ENCODE measurements around the gene TSC22D1. TPM values are rescaled to one million over a fixed set of nuclear protein-coding genes. Genes with fewer than 3 reads are reported as not detected.

Gene TSC22D1
- total and polyA plus RNA-seq, 12 donors: 28.5 to 113 (median 59.8) TPM

DNA sequence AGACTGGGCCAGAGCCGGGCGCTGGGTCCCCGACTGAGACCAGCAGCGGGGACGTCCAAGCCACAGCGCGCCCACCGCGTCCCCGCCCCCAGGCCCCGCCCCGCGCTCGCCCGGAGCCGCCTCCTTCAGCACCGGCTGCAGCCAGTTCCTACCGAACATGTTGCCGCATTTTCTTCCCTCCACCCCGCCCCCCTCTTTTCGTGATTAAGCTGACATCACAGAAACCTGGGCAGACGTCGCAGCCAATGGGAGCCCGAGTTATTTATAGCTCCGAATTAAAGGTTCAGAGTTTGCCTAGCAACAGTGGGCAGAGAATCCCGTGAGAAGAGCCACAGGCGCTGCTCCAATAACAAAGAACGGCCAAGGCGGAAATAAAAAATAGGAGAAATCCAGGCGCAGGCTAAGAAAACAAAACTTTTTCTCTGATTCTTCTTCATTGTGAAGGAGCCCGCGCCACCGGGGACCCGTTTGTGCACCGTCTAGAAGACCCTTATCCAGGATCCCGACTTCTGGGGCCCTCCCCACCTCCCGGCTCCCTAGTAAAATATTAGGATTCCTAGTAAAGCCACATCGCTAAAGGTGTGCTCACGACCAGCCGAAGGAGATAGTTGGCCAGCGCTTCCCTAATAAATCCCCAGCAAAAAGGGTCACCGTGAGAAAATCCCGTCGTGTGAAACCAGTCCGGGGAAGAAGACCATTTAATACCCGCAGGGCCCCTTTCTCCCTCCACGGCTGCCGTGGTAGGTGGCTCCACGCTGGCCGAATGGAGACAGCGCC, 140.8 kb downstream of the TSC22D1 start:
- WGBS, 4 donors: 0 to 1% (median 1%) methylated on average over 31 to 51 of the region's 51 CpGs
- no peaks in the 10 kb centered on the region for H3K27me3 ChIP-seq
- intact Hi-C loops (cut with DNase I): loop anchor here (5.0 to 10.0 kb wide), 5 partner anchors 191 to 388 kb away; no protein-coding TSS in a partner anchor
- H3K9me3 ChIP-seq (replicated peaks in 1 of 3): no peaks in the 10 kb centered on the region
- peak; percentile 66 to 90 for TF ChIP-seq POLR2A (IDR thresholded peaks at IDR 0.05)
- TF ChIP-seq, protein P1, sequence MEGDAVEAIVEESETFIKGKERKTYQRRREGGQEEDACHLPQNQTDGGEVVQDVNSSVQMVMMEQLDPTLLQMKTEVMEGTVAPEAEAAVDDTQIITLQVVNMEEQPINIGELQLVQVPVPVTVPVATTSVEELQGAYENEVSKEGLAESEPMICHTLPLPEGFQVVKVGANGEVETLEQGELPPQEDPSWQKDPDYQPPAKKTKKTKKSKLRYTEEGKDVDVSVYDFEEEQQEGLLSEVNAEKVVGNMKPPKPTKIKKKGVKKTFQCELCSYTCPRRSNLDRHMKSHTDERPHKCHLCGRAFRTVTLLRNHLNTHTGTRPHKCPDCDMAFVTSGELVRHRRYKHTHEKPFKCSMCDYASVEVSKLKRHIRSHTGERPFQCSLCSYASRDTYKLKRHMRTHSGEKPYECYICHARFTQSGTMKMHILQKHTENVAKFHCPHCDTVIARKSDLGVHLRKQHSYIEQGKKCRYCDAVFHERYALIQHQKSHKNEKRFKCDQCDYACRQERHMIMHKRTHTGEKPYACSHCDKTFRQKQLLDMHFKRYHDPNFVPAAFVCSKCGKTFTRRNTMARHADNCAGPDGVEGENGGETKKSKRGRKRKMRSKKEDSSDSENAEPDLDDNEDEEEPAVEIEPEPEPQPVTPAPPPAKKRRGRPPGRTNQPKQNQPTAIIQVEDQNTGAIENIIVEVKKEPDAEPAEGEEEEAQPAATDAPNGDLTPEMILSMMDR (IDR thresholded peaks at IDR 0.05): peak in 1 of 6 experiments; percentile 14
- peak overlapping the region; percentile 18 to 75 (median 44) for H3K4me3 ChIP-seq
- peaks cover 0 to 19% of the 10 kb centered on the region in 2 donors for H3K36me3 ChIP-seq (replicated peaks in 1 of 2)
- H3K4me1 ChIP-seq (replicated peaks in 1 of 2): peaks cover 4 to 37% of the 10 kb centered on the region in 2 donors
- H3K27ac ChIP-seq: peak overlapping the region; percentile 72 to 96 (median 88)
- DNase-seq: peak; percentile 98 to 100 (median 99)

DNA sequence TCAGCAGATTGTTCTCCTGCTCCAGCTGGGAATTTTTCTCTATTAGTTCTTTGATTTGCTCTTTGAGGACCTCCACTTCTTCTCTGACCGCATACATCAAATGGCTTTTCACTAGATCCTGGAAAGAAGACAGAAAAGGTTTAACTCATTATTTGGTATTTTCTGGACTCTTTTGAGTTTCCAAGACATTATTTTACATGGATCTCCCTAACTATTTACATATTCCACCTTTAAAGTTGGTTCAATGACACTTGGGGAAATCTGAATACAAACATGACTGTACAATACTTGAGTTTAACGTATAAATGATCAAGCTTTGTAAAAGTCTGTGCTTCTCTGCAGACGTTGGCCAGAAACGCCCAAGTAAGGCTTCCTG, 141.4 kb downstream of the TSC22D1 start:
- WGBS, 4 donors: 4 to 11% (median 7%) methylated on average over 4 of the region's 4 CpGs
- Histone ChIP-seq H3K27me3 (no peaks in the 10 kb centered on the region), H3K4me3 (peak overlapping the region in 2 of 4 donors; percentile 66 to 75), H3K4me1 (replicated peaks in 1 of 2) (peaks cover 4 to 41% of the 10 kb centered on the region in 2 donors), H3K9me3 (replicated peaks in 1 of 3) (no peaks in the 10 kb centered on the region), H3K36me3 (replicated peaks in 1 of 2) (peaks cover 0 to 19% of the 10 kb centered on the region in 2 donors), H3K27ac (peak overlapping the region; percentile 29 to 96 (median 87))
- DNase-seq: no peak
- intact Hi-C loops (cut with DNase I): loop anchor here (5.0 to 10.0 kb wide), 5 partner anchors 190 to 387 kb away; no protein-coding TSS in a partner anchor
- no peak for TF ChIP-seq POLR2A (IDR thresholded peaks at IDR 0.05)
- TF ChIP-seq, protein P1 (IDR thresholded peaks at IDR 0.05): no peak

DNA sequence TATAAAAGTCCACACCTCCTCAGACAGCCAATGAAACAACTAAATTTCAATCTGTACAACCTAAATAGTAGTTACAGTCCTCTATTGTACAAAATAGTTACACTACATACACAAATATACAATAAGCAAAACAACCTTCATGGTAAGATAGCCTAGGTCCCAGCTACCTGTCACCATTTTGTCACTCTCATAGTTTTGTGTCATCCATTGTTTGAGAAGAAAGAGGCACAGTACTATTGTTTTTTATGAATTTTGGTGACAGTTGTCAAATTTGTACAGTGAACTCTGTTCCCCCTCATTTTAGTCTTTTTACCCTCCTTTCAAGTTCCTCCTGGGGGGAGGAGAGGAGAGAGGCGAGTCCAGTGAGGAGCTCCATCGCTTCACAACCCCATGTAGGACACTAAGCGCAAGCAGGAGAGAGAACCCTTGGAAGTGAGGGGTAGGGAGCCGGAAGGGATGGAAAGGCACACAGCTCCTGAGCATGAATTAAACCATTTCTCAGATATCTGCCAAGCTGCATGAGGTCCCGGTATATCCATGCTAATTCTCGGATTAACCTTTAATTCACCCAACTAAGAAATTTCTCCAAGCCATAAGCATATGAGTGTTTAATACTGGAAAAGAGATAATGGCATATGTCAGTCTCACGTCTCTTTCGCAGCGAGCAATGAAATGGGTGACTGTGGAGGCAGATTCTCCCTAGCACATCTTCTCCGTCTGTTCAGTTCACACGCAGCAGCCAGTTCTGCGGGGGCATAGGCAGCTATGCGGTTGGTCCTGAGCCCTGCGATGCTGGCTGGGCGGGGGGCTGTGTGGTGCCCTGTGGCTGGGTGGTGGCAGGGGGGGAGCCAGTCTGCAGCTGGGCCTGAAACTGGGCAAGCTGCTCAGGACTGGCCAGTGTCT, 142.0 kb downstream of the TSC22D1 start:
- Histone ChIP-seq H3K27me3 (no peaks in the 10 kb centered on the region), H3K36me3 (replicated peaks in 1 of 2) (peaks cover 0 to 19% of the 10 kb centered on the region in 2 donors), H3K9me3 (replicated peaks in 1 of 3) (no peaks in the 10 kb centered on the region), H3K4me3 (peak overlapping the region in 1 of 4 donors; percentile 66), H3K4me1 (replicated peaks in 1 of 2) (peaks cover 8 to 48% of the 10 kb centered on the region in 2 donors), H3K27ac (peak overlapping the region; percentile 29 to 96 (median 87))
- no peak for TF ChIP-seq POLR2A (IDR thresholded peaks at IDR 0.05)
- TF ChIP-seq, protein P1 (IDR thresholded peaks at IDR 0.05): no peak
- intact Hi-C loops (cut with DNase I): loop anchor here (10.0 kb wide), 3 partner anchors 189 to 379 kb away; no protein-coding TSS in a partner anchor
- peak in 2 of 7 donors; percentile 34 to 37 for DNase-seq
- WGBS, 4 donors: 80 to 85% (median 80%) methylated on average over 12 to 15 of the region's 15 CpGs

DNA sequence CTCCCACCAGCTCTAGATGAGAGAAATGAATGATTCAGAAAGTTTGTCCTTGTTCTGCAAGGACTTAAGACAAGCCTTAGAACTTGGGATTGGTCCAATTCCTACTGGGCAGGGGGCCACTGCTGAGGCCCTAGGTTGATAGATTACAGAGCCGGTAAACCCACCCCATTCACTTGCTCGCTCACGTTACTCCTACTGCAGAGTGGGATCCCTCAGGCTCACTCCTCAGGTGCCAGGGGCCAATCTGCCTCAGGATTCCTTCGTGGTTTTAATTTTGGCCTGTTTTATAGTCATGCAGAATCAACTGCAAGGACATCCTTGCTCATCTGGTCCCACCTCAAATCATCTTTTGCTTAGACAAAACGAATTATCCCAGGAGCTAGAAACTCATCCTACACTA, 143.5 kb downstream of the TSC22D1 start:
- no peaks in the 10 kb centered on the region for H3K9me3 ChIP-seq (replicated peaks in 1 of 3)
- H3K4me3 ChIP-seq: no peak overlapping the region
- no peaks in the 10 kb centered on the region for H3K27me3 ChIP-seq
- no peak for DNase-seq
- intact Hi-C loops (cut with DNase I): loop anchor here (10.0 kb wide), 3 partner anchors 188 to 378 kb away; no protein-coding TSS in a partner anchor
- H3K36me3 ChIP-seq (replicated peaks in 1 of 2): peaks cover 0 to 19% of the 10 kb centered on the region in 2 donors
- no peak for TF ChIP-seq POLR2A (IDR thresholded peaks at IDR 0.05)
- TF ChIP-seq, protein P1 (IDR thresholded peaks at IDR 0.05): no peak
- peak overlapping the region in 2 of 5 donors; percentile 7 to 96 for H3K27ac ChIP-seq
- WGBS, 4 donors: 55 to 63% (median 56%) methylated on average over 5 of the region's 5 CpGs
- peaks cover 10 to 47% of the 10 kb centered on the region in 2 donors for H3K4me1 ChIP-seq (replicated peaks in 1 of 2)
